ENCODE measurements around the gene RNASEL.

The RNASEL gene

DNA sequence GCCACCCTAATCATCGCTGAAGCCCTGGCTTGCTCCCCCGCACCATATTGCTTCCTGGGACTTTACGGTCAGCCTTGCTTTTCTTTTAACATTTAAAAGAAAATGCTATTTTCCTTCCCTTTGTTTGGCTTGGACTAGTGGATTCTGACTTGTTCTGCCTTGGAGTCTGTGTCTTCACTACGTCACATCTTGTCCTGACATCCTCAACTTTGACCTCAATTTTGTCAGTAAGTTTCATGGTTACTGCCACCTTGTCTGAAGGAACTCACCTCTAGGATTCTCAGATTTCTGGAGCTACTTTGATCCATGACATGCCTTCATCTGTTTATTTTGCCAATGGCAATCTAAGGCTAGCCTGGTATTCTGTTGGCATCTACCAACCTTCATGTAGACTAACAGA is 4.3 kb downstream of the RNASEL start:
- Histone ChIP-seq H3K4me1 (ENCODE audit: insufficient read depth, low read length) (peaks cover 3% of the 10 kb centered on the region), H3K27me3 (ENCODE audit: insufficient read depth, low read length) (no peaks in the 10 kb centered on the region), H3K9me3 (ENCODE audit: low read length) (no peaks in the 10 kb centered on the region), H2AFZ (ENCODE audit: low read depth, low read length) (no peak overlapping the region), H3K4me3 (ENCODE audit: low read length) (no peak overlapping the region), H3K36me3 (ENCODE audit: insufficient read depth, low read length) (no peaks in the 10 kb centered on the region)

DNA sequence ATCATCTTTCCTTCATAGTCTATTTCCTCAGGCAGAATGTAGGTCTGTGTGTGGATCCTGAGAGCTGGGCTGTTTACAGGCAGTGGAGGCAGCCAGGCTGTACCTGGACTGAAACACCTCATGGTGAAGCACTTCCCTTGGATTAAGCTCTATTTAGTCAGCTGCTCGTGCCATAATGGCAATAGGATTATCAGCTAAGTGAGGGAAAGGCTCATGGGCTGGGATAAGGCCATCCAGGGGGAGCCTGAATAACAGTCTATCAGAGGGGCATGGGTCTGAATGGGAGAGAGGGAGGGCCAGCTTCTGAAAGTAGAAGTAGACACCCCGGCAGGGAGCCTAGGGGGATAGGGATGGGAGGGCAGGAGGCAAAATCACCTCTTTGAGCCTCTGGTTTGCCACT is 8.3 kb downstream of the RNASEL start:
- H3K27me3 ChIP-seq (ENCODE audit: insufficient read depth, low read length), result no peaks in the 10 kb centered on the region
- no peak overlapping the region for H2AFZ ChIP-seq (ENCODE audit: low read depth, low read length)
- no peak overlapping the region for H3K4me3 ChIP-seq (ENCODE audit: low read length)
- no peaks in the 10 kb centered on the region for H3K4me1 ChIP-seq (ENCODE audit: insufficient read depth, low read length)
- H3K36me3 ChIP-seq (ENCODE audit: insufficient read depth, low read length), result no peaks in the 10 kb centered on the region
- H3K9me3 ChIP-seq (ENCODE audit: low read length), result no peaks in the 10 kb centered on the region

DNA sequence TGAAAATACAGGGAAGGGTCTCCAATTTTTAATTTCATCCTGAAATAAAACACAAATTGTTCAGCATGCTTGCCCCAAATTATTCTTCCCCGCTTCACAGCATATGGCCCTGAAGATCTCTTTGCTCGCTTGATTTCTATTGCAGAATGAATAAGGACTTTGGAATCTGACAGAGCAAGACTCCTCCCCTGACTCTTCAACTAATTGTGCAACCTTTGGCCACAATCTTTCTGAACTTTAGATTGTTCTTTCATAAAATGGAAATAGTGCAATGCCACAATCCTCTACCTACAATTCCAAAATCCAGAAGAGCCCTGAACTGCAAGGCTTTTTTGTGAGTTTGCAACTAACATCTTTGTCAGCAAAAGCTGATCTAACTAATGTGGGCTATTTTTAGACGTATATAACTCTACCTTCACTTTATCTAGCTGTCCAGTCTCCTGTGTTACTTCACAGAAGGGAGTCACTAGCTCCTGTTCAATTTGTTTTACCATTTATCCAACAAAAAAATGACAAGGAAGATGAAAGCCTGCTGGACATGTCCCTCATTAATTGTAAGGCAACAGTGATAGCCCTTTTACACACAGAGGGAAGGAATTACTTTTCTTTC is 13.4 kb downstream of the RNASEL start:
- Histone ChIP-seq H3K36me3 (ENCODE audit: insufficient read depth, low read length) (peaks cover 3% of the 10 kb centered on the region), H3K27me3 (ENCODE audit: insufficient read depth, low read length) (no peaks in the 10 kb centered on the region), H2AFZ (ENCODE audit: low read depth, low read length) (no peak overlapping the region), H3K9me3 (ENCODE audit: low read length) (no peaks in the 10 kb centered on the region), H3K4me1 (ENCODE audit: insufficient read depth, low read length) (no peaks in the 10 kb centered on the region), H3K4me3 (ENCODE audit: low read length) (no peak overlapping the region)

DNA sequence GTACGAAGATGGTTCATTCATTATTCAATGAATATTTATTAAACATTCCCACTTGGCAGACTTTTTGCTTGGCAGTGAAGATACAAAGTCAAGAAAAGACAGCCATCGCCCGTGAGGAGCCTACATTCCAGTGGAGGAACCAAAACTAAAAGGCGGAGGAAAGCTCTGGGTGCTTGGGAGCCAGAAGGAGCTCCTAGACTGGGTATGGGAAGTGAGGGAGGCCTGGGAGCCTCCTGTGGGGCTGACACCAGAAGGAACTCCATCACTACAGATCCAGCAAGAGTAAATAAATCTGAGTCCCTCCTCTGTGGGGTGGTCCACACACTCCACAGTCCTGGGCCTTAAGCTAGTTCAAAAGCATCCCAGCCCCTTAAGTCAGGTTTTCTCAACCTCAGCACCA is 14.9 kb downstream of the RNASEL start:
- H3K4me1 ChIP-seq (ENCODE audit: insufficient read depth, low read length), result no peaks in the 10 kb centered on the region
- H3K9me3 ChIP-seq (ENCODE audit: low read length), result no peaks in the 10 kb centered on the region
- H3K27me3 ChIP-seq (ENCODE audit: insufficient read depth, low read length), result peaks cover 3% of the 10 kb centered on the region
- no peak overlapping the region for H3K4me3 ChIP-seq (ENCODE audit: low read length)
- H3K36me3 ChIP-seq (ENCODE audit: insufficient read depth, low read length), result peaks cover 3% of the 10 kb centered on the region
- H2AFZ ChIP-seq (ENCODE audit: low read depth, low read length), result no peak overlapping the region

DNA sequence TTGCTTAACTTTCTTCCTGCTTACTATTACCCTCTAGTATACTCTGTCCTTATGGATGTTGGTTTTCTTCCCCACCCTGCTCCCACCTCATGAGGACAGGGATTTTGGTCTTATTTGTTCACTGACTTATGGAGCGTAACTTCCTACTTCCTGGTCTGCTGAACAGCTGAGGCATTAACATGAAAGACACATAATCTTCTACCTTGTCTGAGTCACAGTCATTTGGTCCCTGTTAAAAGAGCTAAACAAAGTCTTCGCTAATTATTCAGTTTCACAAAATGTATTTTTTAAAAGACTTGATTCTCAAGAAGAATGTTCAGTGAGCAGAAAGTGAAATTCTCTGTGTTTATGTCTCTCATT is 18.5 kb downstream of the RNASEL start:
- Histone ChIP-seq H3K36me3 (ENCODE audit: insufficient read depth, low read length) (peaks cover 3% of the 10 kb centered on the region), H3K4me1 (ENCODE audit: insufficient read depth, low read length) (no peaks in the 10 kb centered on the region), H2AFZ (ENCODE audit: low read depth, low read length) (no peak overlapping the region), H3K27me3 (ENCODE audit: insufficient read depth, low read length) (peaks cover 3% of the 10 kb centered on the region), H3K4me3 (ENCODE audit: low read length) (no peak overlapping the region), H3K9me3 (ENCODE audit: low read length) (no peaks in the 10 kb centered on the region)

DNA sequence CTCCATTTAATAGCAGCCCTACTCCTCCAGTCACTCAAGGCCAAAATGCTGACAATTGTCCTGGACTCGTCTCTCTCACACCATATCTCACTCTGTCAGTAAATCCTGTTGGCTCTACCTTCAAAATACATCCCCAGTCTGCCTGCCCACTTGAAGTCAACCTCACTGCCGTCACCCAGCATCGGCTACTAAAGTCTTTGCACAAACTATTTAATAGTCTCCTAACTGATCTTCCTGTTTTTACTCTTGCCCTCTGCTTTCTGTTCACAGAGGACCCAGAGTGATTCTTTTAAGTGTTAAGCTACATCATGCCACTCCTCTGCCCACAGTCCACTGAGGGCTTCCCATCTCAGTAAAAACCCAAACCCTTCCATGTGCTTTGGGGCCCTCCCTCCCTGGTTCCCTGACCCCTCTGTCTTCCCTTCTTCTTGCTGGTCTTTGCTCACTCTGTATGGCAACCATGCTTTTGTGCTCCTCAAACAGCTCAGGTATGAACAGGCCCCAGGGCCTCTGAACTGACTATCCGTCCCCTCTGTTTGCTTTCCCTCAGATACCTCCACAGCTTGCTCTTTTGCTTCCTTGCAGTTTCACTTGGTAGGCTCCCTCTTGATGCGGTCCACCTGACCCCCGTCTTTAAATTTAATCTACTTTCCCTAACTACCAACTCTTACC is 19.0 kb downstream of the RNASEL start:
- Histone ChIP-seq H3K9me3 (ENCODE audit: low read length) (no peaks in the 10 kb centered on the region), H3K4me3 (ENCODE audit: low read length) (no peak overlapping the region), H3K27me3 (ENCODE audit: insufficient read depth, low read length) (peaks cover 3% of the 10 kb centered on the region), H3K36me3 (ENCODE audit: insufficient read depth, low read length) (peaks cover 2% of the 10 kb centered on the region), H3K4me1 (ENCODE audit: insufficient read depth, low read length) (no peaks in the 10 kb centered on the region), H2AFZ (ENCODE audit: low read depth, low read length) (no peak overlapping the region)

DNA sequence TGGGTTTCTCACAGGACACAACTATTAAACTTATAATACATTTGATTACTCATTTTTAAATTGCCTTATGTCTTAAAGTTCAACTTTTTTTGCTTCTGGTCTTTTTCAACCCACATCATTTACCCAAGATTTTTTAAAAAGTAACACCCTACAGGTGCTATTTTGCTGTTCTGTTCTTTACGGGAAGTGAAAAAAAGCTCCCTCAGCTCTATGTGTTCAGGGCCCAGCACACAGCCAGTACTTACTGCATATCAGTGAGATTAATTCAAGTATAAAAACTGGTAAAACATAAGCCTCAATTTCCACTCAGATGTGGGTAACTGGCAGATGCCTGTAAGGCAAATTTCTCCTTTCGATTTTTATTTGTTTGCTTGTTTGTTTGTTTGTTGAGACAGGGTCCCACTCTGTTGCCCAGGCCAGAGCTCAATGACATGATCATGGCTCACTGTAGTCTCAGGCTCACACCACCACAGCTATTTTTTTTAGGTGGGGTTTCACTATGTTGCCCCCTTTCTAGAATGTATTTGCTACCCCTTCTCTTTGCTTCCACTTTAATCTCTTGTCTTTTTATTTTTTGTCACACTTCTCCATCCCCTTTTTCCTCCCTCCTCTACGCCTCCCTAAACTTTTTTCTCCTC is 20.3 kb downstream of the RNASEL start:
- Histone ChIP-seq H3K4me1 (ENCODE audit: insufficient read depth, low read length) (no peaks in the 10 kb centered on the region), H2AFZ (ENCODE audit: low read depth, low read length) (no peak overlapping the region), H3K4me3 (ENCODE audit: low read length) (no peak overlapping the region), H3K9me3 (ENCODE audit: low read length) (no peaks in the 10 kb centered on the region), H3K27me3 (ENCODE audit: insufficient read depth, low read length) (peaks cover 7% of the 10 kb centered on the region), H3K36me3 (ENCODE audit: insufficient read depth, low read length) (no peaks in the 10 kb centered on the region)

DNA sequence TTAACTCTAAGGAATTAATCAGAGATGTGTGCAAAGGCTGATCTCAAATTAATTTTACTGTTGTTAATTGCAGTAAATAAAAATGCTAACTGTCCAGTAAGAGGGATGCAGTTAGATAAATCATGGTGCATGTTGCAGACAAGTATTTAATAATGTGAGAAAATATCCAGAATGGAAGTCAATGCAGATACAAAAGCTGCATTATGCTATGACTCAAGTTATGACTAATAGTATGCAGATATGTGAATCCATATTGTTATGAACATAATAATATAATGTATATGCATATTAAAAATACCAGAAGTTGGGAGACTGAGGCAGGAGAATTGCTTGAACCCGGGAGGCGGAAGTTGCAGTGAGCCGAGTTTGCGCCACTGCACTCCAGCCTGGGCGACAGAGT is 21.4 kb downstream of the RNASEL start:
- Histone ChIP-seq H3K4me3 (ENCODE audit: low read length) (no peak overlapping the region), H3K27me3 (ENCODE audit: insufficient read depth, low read length) (peaks cover 8% of the 10 kb centered on the region), H2AFZ (ENCODE audit: low read depth, low read length) (no peak overlapping the region), H3K9me3 (ENCODE audit: low read length) (no peaks in the 10 kb centered on the region), H3K36me3 (ENCODE audit: insufficient read depth, low read length) (no peaks in the 10 kb centered on the region), H3K4me1 (ENCODE audit: insufficient read depth, low read length) (no peaks in the 10 kb centered on the region)

DNA sequence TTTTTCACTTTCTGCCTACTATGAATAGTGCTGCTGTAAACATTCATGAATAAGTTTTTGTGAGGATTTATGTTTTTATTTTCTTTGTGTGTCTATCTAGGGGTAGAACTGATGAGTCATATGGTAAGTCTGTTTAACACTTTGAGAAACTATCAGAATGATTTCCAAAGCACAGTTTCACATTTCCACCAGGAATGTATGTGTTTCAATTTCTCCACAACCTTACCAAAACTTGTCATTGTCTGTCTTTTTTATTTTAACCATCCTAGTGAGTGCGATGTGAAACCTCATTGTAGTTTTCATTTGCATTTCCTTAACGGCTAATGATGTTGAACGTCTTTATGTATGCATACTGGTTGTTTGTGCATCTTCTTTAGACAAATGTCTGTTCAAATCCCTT is 23.5 kb downstream of the RNASEL start:
- Histone ChIP-seq H3K9me3 (ENCODE audit: low read length) (no peaks in the 10 kb centered on the region), H3K27me3 (ENCODE audit: insufficient read depth, low read length) (peaks cover 18% of the 10 kb centered on the region), H3K36me3 (ENCODE audit: insufficient read depth, low read length) (no peaks in the 10 kb centered on the region), H3K4me3 (ENCODE audit: low read length) (no peak overlapping the region), H3K4me1 (ENCODE audit: insufficient read depth, low read length) (no peaks in the 10 kb centered on the region), H2AFZ (ENCODE audit: low read depth, low read length) (no peak overlapping the region)

DNA sequence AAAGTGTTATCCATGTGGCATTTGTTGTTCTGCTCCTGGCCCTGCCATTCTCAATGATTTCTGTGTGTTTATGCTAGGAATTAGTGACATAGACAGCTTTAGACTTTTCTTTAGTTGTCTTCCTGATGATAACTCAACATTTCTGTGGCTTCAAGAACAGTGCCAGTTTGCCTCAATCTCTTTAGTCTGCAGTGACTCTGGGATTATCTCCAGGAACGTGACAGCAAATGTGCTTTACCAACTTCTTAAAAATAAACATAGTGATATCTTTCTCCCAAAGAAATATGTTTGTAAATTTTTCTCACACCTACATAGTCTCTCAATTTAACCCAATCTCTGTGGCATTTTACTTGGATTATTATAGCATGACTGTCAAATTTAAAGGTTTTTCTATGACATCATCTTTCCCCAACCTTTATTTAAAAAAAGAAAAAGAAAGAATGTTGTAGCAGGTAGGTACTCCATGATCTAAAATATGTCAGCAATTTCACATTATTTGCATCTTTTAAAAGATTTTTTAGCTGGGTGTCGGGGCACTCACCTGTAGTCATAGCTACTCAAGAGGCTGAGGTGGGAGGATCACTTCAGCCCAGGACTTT is 24.6 kb downstream of the RNASEL start:
- Histone ChIP-seq H3K4me3 (ENCODE audit: low read length) (no peak overlapping the region), H2AFZ (ENCODE audit: low read depth, low read length) (no peak overlapping the region), H3K36me3 (ENCODE audit: insufficient read depth, low read length) (no peaks in the 10 kb centered on the region)

DNA sequence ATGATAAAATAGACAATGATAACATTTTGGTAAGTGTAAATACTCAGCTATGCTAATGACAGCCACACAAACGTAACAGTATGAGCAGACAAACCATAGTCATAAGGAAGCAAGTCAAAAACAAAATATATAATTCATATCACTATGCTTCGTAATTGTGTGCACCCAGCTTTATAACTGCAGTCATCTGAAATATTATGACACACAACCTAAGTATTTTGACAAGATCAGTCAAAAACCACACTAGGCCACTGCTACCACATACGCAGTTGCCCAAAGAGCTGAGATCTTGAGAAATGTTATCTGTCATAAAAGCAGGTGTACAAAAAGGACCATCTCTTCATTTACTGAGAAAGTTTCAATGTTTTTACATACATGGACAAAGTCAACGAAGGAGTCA is 26.0 kb downstream of the RNASEL start:
- Histone ChIP-seq H3K4me3 (ENCODE audit: low read length) (no peak overlapping the region), H3K9me3 (ENCODE audit: low read length) (no peaks in the 10 kb centered on the region), H3K36me3 (ENCODE audit: insufficient read depth, low read length) (no peaks in the 10 kb centered on the region), H3K27me3 (ENCODE audit: insufficient read depth, low read length) (peaks cover 17% of the 10 kb centered on the region), H2AFZ (ENCODE audit: low read depth, low read length) (no peak overlapping the region), H3K4me1 (ENCODE audit: insufficient read depth, low read length) (no peaks in the 10 kb centered on the region)

More for the DNA sequence above, 24.6 kb downstream of the RNASEL start:
- Histone ChIP-seq H3K9me3 (ENCODE audit: low read length) (no peaks in the 10 kb centered on the region), H3K27me3 (ENCODE audit: insufficient read depth, low read length) (peaks cover 17% of the 10 kb centered on the region), H3K4me1 (ENCODE audit: insufficient read depth, low read length) (no peaks in the 10 kb centered on the region)

DNA sequence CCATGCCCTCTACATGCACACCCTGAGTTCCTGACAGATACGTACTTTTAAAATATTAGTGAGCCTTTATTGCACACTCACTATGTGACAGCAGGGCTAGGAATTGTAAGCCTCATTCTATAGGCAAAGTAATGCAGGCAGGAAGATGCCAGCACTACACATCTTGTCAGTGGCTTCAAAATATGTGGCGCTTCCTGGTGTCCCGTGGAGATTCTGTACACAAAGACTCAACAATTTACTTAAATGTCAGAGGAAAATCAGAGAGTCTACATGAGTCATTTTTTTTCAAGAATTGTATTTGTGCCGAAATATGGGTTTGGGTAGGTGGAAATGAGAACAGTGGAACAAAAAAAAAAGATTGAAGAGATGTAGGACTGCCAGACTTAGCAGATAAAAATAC is 27.6 kb downstream of the RNASEL start:
- no peak overlapping the region for H3K4me3 ChIP-seq (ENCODE audit: low read length)
- no peaks in the 10 kb centered on the region for H3K9me3 ChIP-seq (ENCODE audit: low read length)
- H3K4me1 ChIP-seq (ENCODE audit: insufficient read depth, low read length), result no peaks in the 10 kb centered on the region

DNA sequence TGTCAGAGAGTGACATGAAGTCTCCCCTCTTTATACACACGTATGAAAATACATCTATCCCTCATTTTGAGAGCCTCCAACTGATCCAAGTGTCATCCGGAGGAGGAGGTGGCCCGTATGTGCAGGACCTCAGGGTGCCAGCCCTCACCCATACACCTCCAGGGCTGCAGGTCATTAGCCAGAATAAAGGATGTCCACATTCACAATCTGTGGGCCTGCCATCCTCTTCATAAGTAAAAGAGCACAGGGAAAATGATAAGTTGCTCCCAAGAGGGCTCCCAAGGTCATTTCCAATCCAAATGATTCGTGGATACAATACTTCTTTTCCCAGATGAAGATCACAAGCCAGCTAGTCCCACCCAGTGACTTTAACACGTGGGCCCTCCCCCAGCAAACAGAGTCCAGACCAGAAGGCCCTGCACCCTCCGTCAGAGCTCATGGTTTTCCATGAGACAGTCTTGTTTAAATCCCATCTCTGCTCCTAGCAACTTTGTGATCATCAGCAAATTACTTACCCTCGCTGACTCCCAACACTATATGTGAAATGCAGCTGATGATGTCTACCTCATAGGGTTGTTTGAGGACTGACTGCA is 28.6 kb downstream of the RNASEL start:
- Histone ChIP-seq H3K36me3 (ENCODE audit: insufficient read depth, low read length) (no peaks in the 10 kb centered on the region), H3K4me1 (ENCODE audit: insufficient read depth, low read length) (no peaks in the 10 kb centered on the region), H3K9me3 (ENCODE audit: low read length) (no peaks in the 10 kb centered on the region), H2AFZ (ENCODE audit: low read depth, low read length) (no peak overlapping the region), H3K4me3 (ENCODE audit: low read length) (no peak overlapping the region), H3K27me3 (ENCODE audit: insufficient read depth, low read length) (peaks cover 17% of the 10 kb centered on the region)

More for the DNA sequence above, 27.6 kb downstream of the RNASEL start:
- H3K36me3 ChIP-seq (ENCODE audit: insufficient read depth, low read length), result no peaks in the 10 kb centered on the region
- no peak overlapping the region for H2AFZ ChIP-seq (ENCODE audit: low read depth, low read length)
- H3K27me3 ChIP-seq (ENCODE audit: insufficient read depth, low read length), result peaks cover 17% of the 10 kb centered on the region

Measured in neuron (in vitro differentiated cells).